ENCODE measurements around the gene SLC25A41.

DNA sequence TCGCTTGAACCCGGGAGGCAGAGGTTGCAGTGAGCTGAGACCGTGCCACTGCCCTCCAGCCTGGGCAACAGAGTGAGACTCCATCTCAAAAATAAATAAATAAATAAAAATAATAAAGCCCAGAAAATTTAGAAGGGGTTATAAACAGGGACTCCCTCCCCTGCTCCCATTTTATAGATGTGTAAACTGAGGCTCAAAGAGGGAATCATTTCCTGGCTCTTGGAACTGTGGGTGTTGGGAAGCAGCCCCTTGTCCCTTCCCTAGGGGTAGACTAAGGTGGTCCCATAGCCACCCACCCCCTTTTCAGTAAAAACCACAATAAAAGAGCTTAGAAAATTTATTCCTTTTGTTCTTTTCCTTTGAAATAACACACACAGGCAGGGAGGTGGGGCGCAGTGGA, 6.2 kb upstream of the SLC25A41 start:
- TF ChIP-seq, protein P1, sequence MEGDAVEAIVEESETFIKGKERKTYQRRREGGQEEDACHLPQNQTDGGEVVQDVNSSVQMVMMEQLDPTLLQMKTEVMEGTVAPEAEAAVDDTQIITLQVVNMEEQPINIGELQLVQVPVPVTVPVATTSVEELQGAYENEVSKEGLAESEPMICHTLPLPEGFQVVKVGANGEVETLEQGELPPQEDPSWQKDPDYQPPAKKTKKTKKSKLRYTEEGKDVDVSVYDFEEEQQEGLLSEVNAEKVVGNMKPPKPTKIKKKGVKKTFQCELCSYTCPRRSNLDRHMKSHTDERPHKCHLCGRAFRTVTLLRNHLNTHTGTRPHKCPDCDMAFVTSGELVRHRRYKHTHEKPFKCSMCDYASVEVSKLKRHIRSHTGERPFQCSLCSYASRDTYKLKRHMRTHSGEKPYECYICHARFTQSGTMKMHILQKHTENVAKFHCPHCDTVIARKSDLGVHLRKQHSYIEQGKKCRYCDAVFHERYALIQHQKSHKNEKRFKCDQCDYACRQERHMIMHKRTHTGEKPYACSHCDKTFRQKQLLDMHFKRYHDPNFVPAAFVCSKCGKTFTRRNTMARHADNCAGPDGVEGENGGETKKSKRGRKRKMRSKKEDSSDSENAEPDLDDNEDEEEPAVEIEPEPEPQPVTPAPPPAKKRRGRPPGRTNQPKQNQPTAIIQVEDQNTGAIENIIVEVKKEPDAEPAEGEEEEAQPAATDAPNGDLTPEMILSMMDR (IDR thresholded peaks at IDR 0.05; ENCODE audit: low read length): no peak
- no peak for TF ChIP-seq EZH2 (IDR thresholded peaks at IDR 0.05; ENCODE audit: borderline replicate concordance, low read length)
